ENCODE data around the gene ZNF514.
"Not testable (repeated sequence)": the region's sequence is repeated elsewhere in the genome, so short reads cannot be mapped to it uniquely, and the experiment has no call there.

The ZNF514 gene

GRCh38 chr2:95159690-95160449 lies at the start of gene ZNF514:
TSS of gene ZNF514 (minus strand) at chr2:95159848. CDS start at chr2:95153253, 6,595 bp downstream.
- DNase-seq: peak; percentile 27 to 44

- DNase-seq: no peak
These were observed 48.5 kb upstream of the ZNF514 start for GRCh38 chr2:95208106-95208505.

- peak; percentile 80 to 83 for DNase-seq
These were observed 47.7 kb upstream of the ZNF514 start, which contains the start of gene ZNF892 for GRCh38 chr2:95207111-95207961. TSS of gene ZNF892 (plus strand) at chr2:95207521. CDS start at chr2:95207816, 295 bp downstream.

- DNase-seq: no peak
These were observed 46.4 kb upstream of the ZNF514 start for GRCh38 chr2:95206096-95206495.

GRCh38 chr2:95204396-95204795 lies 44.7 kb upstream of the ZNF514 start:
- no peak for DNase-seq

- no peak for DNase-seq
These were observed 44.3 kb upstream of the ZNF514 start for GRCh38 chr2:95203911-95204310.

GRCh38 chr2:95192956-95193355 lies 33.3 kb upstream of the ZNF514 start:
- not testable (repeated sequence) for DNase-seq

GRCh38 chr2:95185973-95186372 lies 26.3 kb upstream of the ZNF514 start:
- no peak for DNase-seq

- no peak for DNase-seq
These were observed 25.5 kb upstream of the ZNF514 start for GRCh38 chr2:95185197-95185596.

GRCh38 chr2:95181774-95182173 lies 22.1 kb upstream of the ZNF514 start:
- DNase-seq: no peak

GRCh38 chr2:95179451-95179850 lies 19.8 kb upstream of the ZNF514 start:
- no peak for DNase-seq

- no peak for DNase-seq
These were observed 14.4 kb upstream of the ZNF514 start for GRCh38 chr2:95174031-95174542.

- no peak for DNase-seq
These were observed 12.3 kb upstream of the ZNF514 start for GRCh38 chr2:95171902-95172301.

GRCh38 chr2:95166065-95166763 lies 6.6 kb upstream of the ZNF514 start:
- DNase-seq: peak in 1 of 2 experiments; percentile 43

- peak; percentile 96 for DNase-seq
These were observed 5.9 kb upstream of the ZNF514 start, which contains the start of gene ZNF2 for GRCh38 chr2:95165371-95166064. TSS of gene ZNF2 (plus strand) at chr2:95165809. CDS start at chr2:95176227, 10,418 bp downstream.

GRCh38 chr2:95165030-95165370 lies 5.4 kb upstream of the ZNF514 start:
- no peak for DNase-seq

GRCh38 chr2:95158891-95159619 lies 593 bp downstream of the ZNF514 start:
- peak in 1 of 2 experiments; percentile 2 for DNase-seq

GRCh38 chr2:95158441-95158840 lies 1.2 kb downstream of the ZNF514 start:
- no peak for DNase-seq

- no peak for DNase-seq
These were observed 10.2 kb downstream of the ZNF514 start for GRCh38 chr2:95149397-95149984.

GRCh38 chr2:95143838-95144237 lies 15.8 kb downstream of the ZNF514 start:
- no peak for DNase-seq

- DNase-seq: no peak
These were observed 20.9 kb downstream of the ZNF514 start for GRCh38 chr2:95138702-95139101.
